ENCODE results near the gene MAF. TPM values are rescaled to one million over a fixed set of nuclear protein-coding genes. Genes with fewer than 3 reads are reported as not detected.
A peak's percentile ranks its signal among the peaks of the same experiment; 100 is the strongest.

Gene MAF
- total RNA-seq, 2 donors from 2014 or later, result 10.9 to 31.3 TPM

- 0% methylated on average over 9 to 78 of the region's 79 CpGs for WGBS, 2 donors
- Histone ChIP-seq H3K4me3 (peak overlapping the region; percentile 4 to 44), H3K27me3 (no peaks in the 10 kb centered on the region), H3K36me3 (replicated peaks in 1 of 2; ENCODE audit: insufficient read depth in 1 of 2, low read depth in 2 of 2) (no peaks in the 10 kb centered on the region), H3K27ac (peak overlapping the region in 3 of 4 donors; percentile 63 to 91 (median 63)), H3K4me1 (peaks cover 14% of the 10 kb centered on the region), H3K9me3 (no peaks in the 10 kb centered on the region)
- no peak for TF ChIP-seq POLR2A (IDR thresholded peaks at IDR 0.05)
- no peak for TF ChIP-seq CTCF (IDR thresholded peaks at IDR 0.05)
- ATAC-seq (peak; percentile 6), DNase-seq (peak; percentile 17 to 28 (median 21))
- intact Hi-C loops (cut with DNase I), result no loop called here
Observed at GRCh38 chr16:79599256-79599836, 1.2 kb downstream of the MAF start.

GRCh38 chr16:79598348-79599181 is 2.0 kb downstream of the MAF start:
- ATAC-seq, result no peak
- TF ChIP-seq CTCF (IDR thresholded peaks at IDR 0.05) (peak in 2 of 7 experiments; percentile 38 to 41), POLR2A (IDR thresholded peaks at IDR 0.05) (peak in 2 of 3 donors; percentile 36 to 67)
- peaks cover 14% of the 10 kb centered on the region for H3K4me1 ChIP-seq

GRCh38 chr16:79598063-79598347 is 2.5 kb downstream of the MAF start:
- no peak for TF ChIP-seq POLR2A (IDR thresholded peaks at IDR 0.05)
- no peak for TF ChIP-seq CTCF (IDR thresholded peaks at IDR 0.05)
- H3K4me3 ChIP-seq, result peak overlapping the region in 1 of 2 donors; percentile 4
- ATAC-seq (no peak), DNase-seq (no peak)
- intact Hi-C loops (cut with DNase I), result no loop called here
- peaks cover 14% of the 10 kb centered on the region for H3K4me1 ChIP-seq
- H3K27ac ChIP-seq, result peak overlapping the region in 1 of 4 donors; percentile 44
- no peaks in the 10 kb centered on the region for H3K36me3 ChIP-seq (replicated peaks in 1 of 2; ENCODE audit: insufficient read depth in 1 of 2, low read depth in 2 of 2)
- no peaks in the 10 kb centered on the region for H3K9me3 ChIP-seq
- WGBS, 2 donors, result 45 to 67% methylated on average over 3 of the region's 3 CpGs
- no peaks in the 10 kb centered on the region for H3K27me3 ChIP-seq

More at GRCh38 chr16:79598348-79599181, 2.0 kb downstream of the MAF start:
- H3K27me3 ChIP-seq, result no peaks in the 10 kb centered on the region
- no peaks in the 10 kb centered on the region for H3K9me3 ChIP-seq
- intact Hi-C loops (cut with DNase I), result no loop called here
- peak overlapping the region in 3 of 4 donors; percentile 31 to 66 (median 44) for H3K27ac ChIP-seq
- no peaks in the 10 kb centered on the region for H3K36me3 ChIP-seq (replicated peaks in 1 of 2; ENCODE audit: insufficient read depth in 1 of 2, low read depth in 2 of 2)
- peak; percentile 39 to 75 (median 46) for DNase-seq
- H3K4me3 ChIP-seq, result peak overlapping the region in 1 of 2 donors; percentile 29
- 0 to 5% methylated on average over 15 to 47 of the region's 51 CpGs for WGBS, 2 donors

DNA sequence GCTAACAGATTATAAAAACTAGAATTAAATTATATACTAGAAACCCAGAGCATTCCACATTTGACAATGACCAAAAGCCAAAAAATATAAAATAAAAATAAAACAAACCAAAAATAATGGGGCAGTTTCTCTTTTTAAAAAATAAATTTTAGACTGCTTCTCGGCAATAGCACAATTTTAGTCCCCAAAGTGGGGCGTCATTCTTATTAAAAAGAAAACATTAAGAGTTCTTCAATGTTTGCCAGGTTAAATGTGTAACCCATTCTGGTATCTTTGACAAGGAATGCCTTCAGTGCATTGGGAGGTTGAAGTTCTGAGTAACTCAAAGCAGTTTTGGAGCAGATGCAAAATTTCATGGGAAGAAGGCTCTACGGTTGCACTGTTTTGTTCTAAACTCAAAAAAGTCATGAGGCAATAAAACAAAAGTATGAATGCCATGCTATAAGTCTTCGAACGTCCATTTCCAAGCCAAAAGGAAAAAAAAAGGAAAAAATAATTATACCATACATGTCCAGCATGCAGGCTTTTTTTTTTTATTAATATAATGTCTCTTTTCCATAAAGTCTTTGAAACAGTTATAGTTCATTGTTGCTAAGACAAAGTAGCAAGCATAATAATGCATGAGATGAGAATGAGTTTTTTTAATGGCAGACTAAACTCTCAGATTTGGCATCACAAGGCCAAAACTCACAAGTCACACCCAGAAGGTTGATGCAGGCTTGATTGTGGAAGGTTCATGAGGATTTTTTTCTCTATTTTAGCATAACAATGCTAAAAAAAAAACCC is 3.1 kb downstream of the MAF start:
- no peaks in the 10 kb centered on the region for H3K36me3 ChIP-seq (replicated peaks in 1 of 2; ENCODE audit: insufficient read depth in 1 of 2, low read depth in 2 of 2)
- DNase-seq (no peak), ATAC-seq (no peak)
- no peaks in the 10 kb centered on the region for H3K27me3 ChIP-seq
- 51 to 72% methylated on average over 5 of the region's 5 CpGs for WGBS, 2 donors
- H3K27ac ChIP-seq, result peak overlapping the region in 1 of 4 donors; percentile 44
- intact Hi-C loops (cut with DNase I), result no loop called here
- H3K4me1 ChIP-seq, result peaks cover 14% of the 10 kb centered on the region
- H3K9me3 ChIP-seq, result no peaks in the 10 kb centered on the region
- peak overlapping the region in 1 of 2 donors; percentile 4 for H3K4me3 ChIP-seq
- TF ChIP-seq CTCF (IDR thresholded peaks at IDR 0.05) (no peak), POLR2A (IDR thresholded peaks at IDR 0.05) (no peak)

Measured in body of pancreas (tissue), 4 donors.